Left colon (tissue), 2 donors: ENCODE results near the gene PNLDC1. TPM values are rescaled to one million over a fixed set of nuclear protein-coding genes. Genes with fewer than 3 reads are reported as not detected.
"Not testable (repeated sequence)": the region's sequence is repeated elsewhere in the genome, so short reads cannot be mapped to it uniquely, and the experiment has no call there.

Source experiments
- ATAC-seq: fragments of 200-7000 bp; cut with Tn5 transposase; one replicate; pipeline ENCODE4 v1.9.1; 2020; ENCODE audit warnings: mild to moderate bottlenecking, moderate library complexity
- DNase-seq, 2 donors: peaks; one replicate each; pipeline ENCODE4 v3.0.0-alpha.2; 2020
- intact Hi-C, 2 donors: fragments of 100-400 bp; cut with DNase I in 1 of 2; cut with micrococcal nuclease in 1 of 2; formaldehyde crosslinking; loops; one replicate each; pipeline versions ENCODE4 v1.11.2 to v1.14.0; 2022; cut with DNase I, micrococcal nuclease
- total RNA-seq, 2 donors: library from RNA; stranded (reverse); fragmentation: NEBNext Ultra II Directional; extraction: Animal tissue kit (Norgen Biotek cat#: 25700); gene quantifications; one replicate each; pipeline ENCODE4 v1.2.1, GENCODE V29; 2021
- donor health status: DM: no; HTN: no; CAD: no.
- donor health status: DM: yes; HTN: yes; CAD: no.

The PNLDC1 gene
- total RNA-seq, 2 donors from 2014 or later: not detected

- intact Hi-C loops: no loop called here
- ATAC-seq: no peak
- no peak for DNase-seq
These were observed 9.1 kb downstream of the PNLDC1 start for GRCh38 chr6:159809149-159809548.

GRCh38 chr6:159813781-159814180 lies 13.7 kb downstream of the PNLDC1 start:
- no peak for DNase-seq
- no peak for ATAC-seq
- intact Hi-C loops: no loop called here

GRCh38 chr6:159815410-159815809 lies 15.3 kb downstream of the PNLDC1 start:
- no peak for DNase-seq
- intact Hi-C loops: no loop called here
- ATAC-seq: no peak

GRCh38 chr6:159816775-159817174 lies 16.7 kb downstream of the PNLDC1 start:
- intact Hi-C loops, ATAC-seq, DNase-seq: not testable (repeated sequence)

GRCh38 chr6:159817951-159818739 lies 18.1 kb downstream of the PNLDC1 start:
- DNase-seq: no peak
- intact Hi-C loops: no loop called here
- no peak for ATAC-seq

GRCh38 chr6:159819098-159819497 lies 19.0 kb downstream of the PNLDC1 start:
- intact Hi-C loops: no loop called here
- DNase-seq (no peak), ATAC-seq (no peak)

GRCh38 chr6:159819932-159820640 lies 20.0 kb downstream of the PNLDC1 start:
- DNase-seq (no peak), ATAC-seq (no peak)
- intact Hi-C loops: no loop called here

GRCh38 chr6:159821122-159821521 lies 21.0 kb downstream of the PNLDC1 start:
- ATAC-seq (no peak), DNase-seq (no peak)
- intact Hi-C loops: no loop called here

- intact Hi-C loops: no loop called here
- DNase-seq (no peak), ATAC-seq (no peak)
These were observed 21.6 kb downstream of the PNLDC1 start for GRCh38 chr6:159821726-159822125.

- intact Hi-C loops: no loop called here
- ATAC-seq (no peak), DNase-seq (no peak)
These were observed 23.9 kb downstream of the PNLDC1 start for GRCh38 chr6:159823953-159824352.

- ATAC-seq, intact Hi-C loops, DNase-seq: not testable (repeated sequence)
These were observed 24.6 kb downstream of the PNLDC1 start for GRCh38 chr6:159824690-159825089.

- DNase-seq: no peak
- no peak for ATAC-seq
- intact Hi-C loops: no loop called here
These were observed 25.9 kb downstream of the PNLDC1 start for GRCh38 chr6:159826004-159826403.

GRCh38 chr6:159826968-159827647 lies 27.0 kb downstream of the PNLDC1 start:
- intact Hi-C loops: no loop called here
- ATAC-seq (no peak), DNase-seq (no peak)

- no peak for ATAC-seq
These were observed 28.0 kb downstream of the PNLDC1 start for GRCh38 chr6:159828074-159828473.

GRCh38 chr6:159829526-159829925 lies 29.4 kb downstream of the PNLDC1 start:
- ATAC-seq: no peak
- intact Hi-C loops: no loop called here
- no peak for DNase-seq

More at GRCh38 chr6:159828074-159828473, 28.0 kb downstream of the PNLDC1 start:
- intact Hi-C loops: no loop called here
- no peak for DNase-seq

GRCh38 chr6:159830501-159831372 lies 30.7 kb downstream of the PNLDC1 start:
- DNase-seq: no peak
- no peak for ATAC-seq
- intact Hi-C loops: no loop called here

- intact Hi-C loops: no loop called here
- ATAC-seq: peak; percentile 26
- DNase-seq: no peak
These were observed 31.2 kb downstream of the PNLDC1 start for GRCh38 chr6:159831373-159831679.

GRCh38 chr6:159832946-159833345 lies 32.9 kb downstream of the PNLDC1 start:
- DNase-seq: no peak
- intact Hi-C loops: no loop called here
- ATAC-seq: peak; percentile 5

GRCh38 chr6:159833556-159833955 lies 33.5 kb downstream of the PNLDC1 start:
- no peak for DNase-seq
- ATAC-seq: no peak
- intact Hi-C loops: no loop called here
